BE2C (cell line): ENCODE measurements around the gene HHLA2.
A peak's percentile ranks its signal among the peaks of the same experiment; 100 is the strongest.

Source experiments
- DNase-seq: peaks from one replicate; pipeline ENCODE4 v3.0.0-alpha.2; 2020
- H3K27me3 ChIP-seq: fragments of 250-450 bp; sonication (Bioruptor Pico); 2 replicates; pipeline ENCODE4 v1.5.1; 2020; ENCODE audit warnings: mild to moderate bottlenecking
- H3K36me3 ChIP-seq: fragments of 250-450 bp; sonication (Bioruptor Pico); 2 replicates; pipeline ENCODE4 v1.5.1; 2020; ENCODE audit warnings: mild to moderate bottlenecking
- H3K4me1 ChIP-seq: fragments of 250-450 bp; sonication (Bioruptor Pico); 2 replicates; pipeline ENCODE4 v1.5.1; 2020
- H3K4me3 ChIP-seq: 2 replicates; pipeline ENCODE4 v1.5.1; 2011; ENCODE audit warnings: low read depth, low read length
- H3K9me3 ChIP-seq: fragments of 250-450 bp; sonication (Bioruptor Pico); 2 replicates; pipeline ENCODE4 v1.5.1; 2020
- TF ChIP-seq, protein P1 (sequence below): IDR thresholded peaks from 2 replicates; pipeline ENCODE4 v1.5.1; 2012; ENCODE audit warnings: mild to moderate bottlenecking, low read depth, low read length

The HHLA2 gene

DNA sequence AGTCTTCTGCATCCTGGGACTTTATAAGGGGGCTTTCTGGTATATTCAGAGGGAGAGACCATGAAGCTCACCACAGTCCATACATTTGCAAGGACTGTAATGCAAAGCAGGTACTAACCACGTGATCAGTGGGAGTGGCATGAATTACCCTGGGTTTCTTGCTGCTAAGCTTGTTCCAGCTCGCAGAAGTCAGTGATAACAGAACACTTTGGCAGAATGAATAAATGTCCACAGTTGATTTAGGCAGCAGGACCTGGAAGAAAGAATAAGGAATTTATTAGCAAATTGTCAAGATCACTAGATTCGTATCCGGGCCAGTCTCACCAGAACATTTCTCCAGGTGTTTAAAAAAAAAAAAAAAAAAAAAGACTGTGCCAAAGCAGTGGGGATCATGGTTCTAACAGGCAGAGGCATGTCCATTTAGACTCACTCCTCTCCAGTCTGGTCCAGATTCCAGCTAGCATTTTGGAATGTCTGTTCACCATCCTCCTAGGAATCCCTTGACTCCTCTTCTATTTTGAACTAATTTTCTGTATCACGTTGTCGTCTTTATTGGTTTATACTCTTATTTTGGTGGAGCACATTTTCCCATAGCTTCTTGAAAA lies 24.5 kb downstream of the HHLA2 start:
- no peak for DNase-seq
- H3K27me3 ChIP-seq = no peaks in the 10 kb centered on the region
- H3K36me3 ChIP-seq = no peaks in the 10 kb centered on the region
- TF ChIP-seq, protein P1, sequence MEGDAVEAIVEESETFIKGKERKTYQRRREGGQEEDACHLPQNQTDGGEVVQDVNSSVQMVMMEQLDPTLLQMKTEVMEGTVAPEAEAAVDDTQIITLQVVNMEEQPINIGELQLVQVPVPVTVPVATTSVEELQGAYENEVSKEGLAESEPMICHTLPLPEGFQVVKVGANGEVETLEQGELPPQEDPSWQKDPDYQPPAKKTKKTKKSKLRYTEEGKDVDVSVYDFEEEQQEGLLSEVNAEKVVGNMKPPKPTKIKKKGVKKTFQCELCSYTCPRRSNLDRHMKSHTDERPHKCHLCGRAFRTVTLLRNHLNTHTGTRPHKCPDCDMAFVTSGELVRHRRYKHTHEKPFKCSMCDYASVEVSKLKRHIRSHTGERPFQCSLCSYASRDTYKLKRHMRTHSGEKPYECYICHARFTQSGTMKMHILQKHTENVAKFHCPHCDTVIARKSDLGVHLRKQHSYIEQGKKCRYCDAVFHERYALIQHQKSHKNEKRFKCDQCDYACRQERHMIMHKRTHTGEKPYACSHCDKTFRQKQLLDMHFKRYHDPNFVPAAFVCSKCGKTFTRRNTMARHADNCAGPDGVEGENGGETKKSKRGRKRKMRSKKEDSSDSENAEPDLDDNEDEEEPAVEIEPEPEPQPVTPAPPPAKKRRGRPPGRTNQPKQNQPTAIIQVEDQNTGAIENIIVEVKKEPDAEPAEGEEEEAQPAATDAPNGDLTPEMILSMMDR = no peak
- H3K4me1 ChIP-seq = 0 out of 2 replicates have a peak, but pooled peaks cover 2% of the 10 kb centered on the region
- H3K4me3 ChIP-seq = no peak overlapping the region
- no peaks in the 10 kb centered on the region for H3K9me3 ChIP-seq

DNA sequence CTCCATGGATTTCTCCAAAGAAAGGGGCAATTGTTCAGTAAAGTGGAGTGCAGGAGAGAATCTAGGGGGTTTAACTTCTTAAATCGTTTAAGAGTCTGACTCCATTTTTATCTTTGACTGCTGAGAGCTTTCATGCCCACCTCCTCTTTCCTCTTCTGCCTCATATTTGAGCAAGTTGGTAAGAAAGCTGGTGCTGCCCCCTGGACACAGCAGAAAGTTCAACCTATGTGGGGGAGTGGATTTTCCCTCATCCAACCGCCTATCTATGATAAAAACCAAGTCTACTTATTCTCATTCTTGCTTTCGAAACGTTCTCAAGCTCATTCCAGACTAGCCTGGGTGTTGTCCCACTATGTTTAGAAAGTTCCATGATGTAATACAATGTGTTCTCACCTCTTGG lies 26.0 kb downstream of the HHLA2 start:
- no peaks in the 10 kb centered on the region for H3K36me3 ChIP-seq
- no peaks in the 10 kb centered on the region for H3K27me3 ChIP-seq
- DNase-seq = no peak
- H3K4me1 ChIP-seq = 0 out of 2 replicates have a peak, but pooled peaks cover 2% of the 10 kb centered on the region
- no peaks in the 10 kb centered on the region for H3K9me3 ChIP-seq
- TF ChIP-seq, protein P1 = peak; percentile 35
- H3K4me3 ChIP-seq = no peak overlapping the region

DNA sequence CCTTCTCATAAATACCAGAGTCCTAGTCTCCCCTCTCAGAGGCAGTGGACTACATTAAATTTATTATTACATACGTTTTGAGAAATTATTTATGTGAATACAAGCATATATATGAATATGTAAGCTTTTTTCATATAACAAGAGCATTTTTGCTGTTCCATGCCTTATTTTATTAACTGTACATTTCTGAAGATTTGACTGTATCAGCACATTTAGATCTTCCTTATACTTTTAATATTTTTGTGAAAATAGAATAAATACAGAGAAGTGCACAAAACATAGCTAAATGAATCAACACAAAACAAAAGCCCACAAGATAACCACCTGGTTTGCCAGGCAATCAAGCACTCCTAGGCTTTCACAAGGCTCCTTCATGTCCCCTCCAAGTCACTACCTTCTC lies 27.8 kb downstream of the HHLA2 start:
- H3K27me3 ChIP-seq = no peaks in the 10 kb centered on the region
- no peak overlapping the region for H3K4me3 ChIP-seq
- TF ChIP-seq, protein P1 = no peak
- H3K9me3 ChIP-seq = no peaks in the 10 kb centered on the region
- DNase-seq = no peak
- H3K4me1 ChIP-seq = 0 out of 2 replicates have a peak, but pooled peaks cover 2% of the 10 kb centered on the region
- no peaks in the 10 kb centered on the region for H3K36me3 ChIP-seq

- DNase-seq = no peak
- TF ChIP-seq, protein P1 = no peak
- H3K36me3 ChIP-seq = no peaks in the 10 kb centered on the region
- H3K27me3 ChIP-seq = no peaks in the 10 kb centered on the region
- H3K4me1 ChIP-seq = 0 out of 2 replicates have a peak, but pooled peaks cover 2% of the 10 kb centered on the region
- H3K9me3 ChIP-seq = no peaks in the 10 kb centered on the region
- H3K4me3 ChIP-seq = no peak overlapping the region
Observed at GRCh38 chr3:108327168-108327567, 30.8 kb downstream of the HHLA2 start.

DNA sequence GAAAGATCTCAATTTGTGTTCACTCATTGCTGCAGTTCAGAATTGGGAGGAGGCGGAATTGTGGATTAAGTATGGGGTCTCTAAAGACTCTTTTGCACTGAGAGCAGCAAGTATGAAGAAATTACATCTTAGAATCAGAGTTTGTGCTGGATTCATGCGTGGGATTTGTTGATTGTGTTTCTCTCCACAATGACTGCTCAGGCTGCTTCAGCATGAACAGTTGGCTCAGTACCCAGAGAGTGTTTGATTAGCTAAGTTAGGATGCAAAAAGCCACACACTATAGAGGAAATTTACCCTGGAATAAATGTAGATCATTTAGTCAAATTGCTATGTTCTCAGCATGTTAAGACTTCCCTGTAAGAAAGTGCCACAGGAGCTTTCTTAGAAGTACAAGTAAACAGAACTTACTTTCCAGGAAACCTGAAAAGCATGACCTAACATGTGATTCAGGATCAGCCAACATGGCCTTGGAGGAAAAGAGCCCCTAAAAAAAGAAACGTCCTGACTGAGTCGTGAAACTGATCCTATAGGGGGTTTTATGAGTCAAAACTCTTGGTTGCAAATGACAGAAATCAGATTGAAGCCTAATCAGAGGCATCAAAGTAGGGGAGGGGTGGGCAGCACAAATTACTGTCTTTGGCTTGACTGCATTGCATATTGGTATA lies 32.6 kb downstream of the HHLA2 start:
- TF ChIP-seq, protein P1 = no peak
- Histone ChIP-seq H3K27me3 (no peaks in the 10 kb centered on the region), H3K4me3 (no peak overlapping the region), H3K4me1 (no peaks in the 10 kb centered on the region), H3K36me3 (no peaks in the 10 kb centered on the region), H3K9me3 (no peaks in the 10 kb centered on the region)
- DNase-seq = no peak

DNA sequence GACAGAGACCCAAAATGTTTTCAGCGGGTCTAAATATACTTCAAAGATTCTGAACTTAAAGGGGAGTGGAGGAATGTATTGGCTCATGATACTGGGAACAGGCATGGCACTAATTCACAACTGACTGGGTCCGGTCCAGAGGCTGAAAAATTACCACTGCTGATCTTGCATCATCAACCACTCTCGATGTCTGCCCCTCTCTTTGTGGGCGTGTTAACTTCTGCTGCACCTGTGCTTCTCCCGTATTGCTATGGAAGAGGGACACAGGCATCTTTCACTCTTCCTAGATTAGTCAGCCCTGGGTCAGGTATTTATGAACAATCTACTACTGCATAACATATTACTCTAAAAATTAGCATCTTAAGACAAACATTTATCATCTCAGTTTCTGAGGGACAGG lies 33.2 kb downstream of the HHLA2 start:
- H3K27me3 ChIP-seq = no peaks in the 10 kb centered on the region
- H3K4me3 ChIP-seq = no peak overlapping the region
- DNase-seq = no peak
- H3K36me3 ChIP-seq = no peaks in the 10 kb centered on the region
- H3K9me3 ChIP-seq = no peaks in the 10 kb centered on the region
- H3K4me1 ChIP-seq = no peaks in the 10 kb centered on the region
- TF ChIP-seq, protein P1 = no peak
